DMS 273 treated with DMSO at 0.1 percent for 48 hours (cell line): ENCODE results near the gene DDX51.
"Not testable (repeated sequence)": the region's sequence is repeated elsewhere in the genome, so short reads cannot be mapped to it uniquely, and the experiment has no call there.

ENCODE experiments used
- DNase-seq: peaks from one replicate; lab custom pipeline; 2025; lab: John Stamatoyannopoulos, UW

The DDX51 gene

GRCh38 chr12:132117558-132117875 lies 26.6 kb downstream of the DDX51 start:
- no peak for DNase-seq

GRCh38 chr12:132116709-132117557 lies 27.2 kb downstream of the DDX51 start:
- no peak for DNase-seq

- DNase-seq: no peak
Observed at GRCh38 chr12:132115500-132115899, 28.6 kb downstream of the DDX51 start.

- DNase-seq: no peak
Observed at GRCh38 chr12:132114667-132115066, 29.5 kb downstream of the DDX51 start.

GRCh38 chr12:132111654-132112304 lies 32.3 kb downstream of the DDX51 start:
- DNase-seq: no peak

GRCh38 chr12:132110677-132111076 lies 33.4 kb downstream of the DDX51 start:
- DNase-seq: no peak

- DNase-seq: no peak
Observed at GRCh38 chr12:132109741-132110140, 34.4 kb downstream of the DDX51 start.

GRCh38 chr12:132108211-132108832 lies 35.8 kb downstream of the DDX51 start:
- DNase-seq: no peak

- DNase-seq: no peak
Observed at GRCh38 chr12:132106921-132107320, 37.2 kb downstream of the DDX51 start.

- no peak for DNase-seq
Observed at GRCh38 chr12:132105467-132105866, 38.7 kb downstream of the DDX51 start.

- DNase-seq: no peak
Observed at GRCh38 chr12:132103542-132104308, 40.4 kb downstream of the DDX51 start.

GRCh38 chr12:132103072-132103471 lies 41.0 kb downstream of the DDX51 start:
- DNase-seq: not testable (repeated sequence)

GRCh38 chr12:132102297-132102696 lies 41.8 kb downstream of the DDX51 start:
- no peak for DNase-seq

- DNase-seq: no peak
Observed at GRCh38 chr12:132100306-132101065, 43.6 kb downstream of the DDX51 start.

- DNase-seq: no peak
Observed at GRCh38 chr12:132099739-132100138, 44.4 kb downstream of the DDX51 start.

- DNase-seq: no peak
Observed at GRCh38 chr12:132095520-132096409, 48.4 kb downstream of the DDX51 start.

- no peak for DNase-seq
Observed at GRCh38 chr12:132094269-132094891, 49.7 kb downstream of the DDX51 start.

GRCh38 chr12:132089407-132089910 lies 54.7 kb downstream of the DDX51 start:
- DNase-seq: no peak
